Fibroblast of skin of right quadriceps (primary cell): Measurements from ENCODE around the gene CELA2A.
"Not testable (repeated sequence)": the region's sequence is repeated elsewhere in the genome, so short reads cannot be mapped to it uniquely, and the experiment has no call there.

Experiments
- DNase-seq: peaks from one replicate; pipeline ENCODE4 v3.0.0-alpha.2; 2013

The CELA2A gene

DNA sequence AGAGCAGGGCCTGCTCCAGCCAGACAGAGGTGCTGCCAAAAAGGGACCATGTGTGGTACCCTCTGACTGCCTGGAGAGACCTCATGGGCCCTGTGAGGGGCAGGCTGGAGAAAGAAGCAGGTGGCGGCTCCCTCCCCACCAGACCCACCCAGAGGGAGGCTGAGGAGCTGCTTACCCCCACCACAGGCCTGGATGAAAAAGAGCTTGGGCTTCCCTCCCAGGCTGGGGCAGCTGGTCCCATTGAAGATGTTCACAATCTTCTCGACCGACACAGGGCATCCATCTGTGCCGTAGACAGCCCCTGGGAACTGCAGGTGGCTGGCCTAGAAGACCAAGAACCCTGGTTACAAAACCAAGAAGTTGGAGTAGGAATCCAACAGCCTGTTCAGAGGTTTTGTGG lies 47.9 kb downstream of the CELA2A start:
- DNase-seq, result no peak

DNA sequence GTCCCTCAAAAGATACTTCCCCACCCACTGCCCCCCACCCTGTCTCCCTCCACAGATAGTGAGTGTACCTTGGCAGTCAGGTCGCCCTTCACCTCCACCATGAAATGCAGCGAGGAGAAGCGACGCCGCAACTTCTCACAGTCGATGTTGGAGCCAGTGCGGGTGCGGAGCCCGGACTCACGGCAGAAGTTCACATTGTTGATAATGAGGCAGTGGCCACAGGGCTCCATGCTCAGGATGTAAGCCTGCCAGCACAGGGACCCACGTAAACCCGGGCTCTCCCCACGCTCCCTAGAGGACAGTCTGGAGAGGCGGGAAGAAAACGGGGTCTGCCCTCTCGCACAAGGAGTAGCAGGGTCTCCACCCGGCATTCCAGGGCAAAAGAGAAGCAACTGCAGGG lies 50.3 kb downstream of the CELA2A start:
- no peak for DNase-seq

DNA sequence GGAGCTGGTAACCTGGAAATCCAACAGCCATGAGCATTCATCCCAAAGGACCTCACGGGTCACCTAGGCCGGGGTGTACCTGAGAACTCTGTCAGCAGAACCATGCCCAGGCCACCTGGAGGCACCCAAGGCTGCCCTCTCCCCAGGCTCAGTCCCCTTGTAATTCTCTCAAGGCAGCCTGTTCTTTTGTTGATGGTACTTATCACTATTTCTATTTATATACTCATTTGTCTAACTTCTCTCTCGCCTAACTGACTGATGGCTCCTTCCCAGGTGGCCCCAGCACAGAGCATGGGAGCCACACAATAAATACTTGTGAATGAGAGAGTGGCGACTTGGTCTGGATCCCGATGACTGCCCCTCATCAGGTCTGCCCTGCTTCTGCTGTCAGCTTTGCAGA lies 50.7 kb downstream of the CELA2A start:
- no peak for DNase-seq

DNA sequence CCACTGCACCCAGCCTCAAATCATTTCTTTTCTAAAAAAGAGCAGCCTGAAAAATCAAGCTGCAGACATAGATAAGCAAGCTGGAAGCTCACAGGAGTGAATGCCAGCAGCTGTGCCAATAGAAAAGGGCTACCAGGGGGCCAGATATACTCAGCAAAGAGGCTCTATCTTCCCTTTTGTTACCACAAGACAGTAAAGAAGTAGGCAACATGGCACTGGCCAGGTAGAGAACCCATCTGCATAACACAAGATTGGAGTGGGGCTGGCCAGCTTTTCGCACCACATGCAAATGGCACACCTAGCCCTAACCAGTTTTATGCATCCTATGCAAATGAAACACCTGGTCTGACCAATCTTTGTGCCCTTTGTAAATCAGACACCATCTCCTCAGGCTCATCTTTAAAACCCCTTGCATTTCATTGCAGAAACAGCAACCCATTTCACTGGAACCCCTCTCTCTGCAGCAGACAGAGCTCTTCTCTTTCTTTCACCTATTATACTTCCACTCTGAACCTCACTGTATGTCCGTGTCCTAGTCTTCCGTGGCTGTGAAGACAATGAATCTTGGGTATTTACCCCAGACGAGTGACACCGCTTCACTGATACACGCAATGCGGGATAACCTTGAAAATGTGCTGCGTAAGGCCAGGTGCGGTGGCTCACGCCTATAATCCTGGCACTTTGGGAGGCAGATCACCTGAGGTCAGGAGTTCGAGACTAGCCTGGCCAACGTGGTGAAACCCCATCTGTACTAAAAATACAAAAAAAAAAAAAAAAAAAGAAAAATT lies 52.4 kb downstream of the CELA2A start:
- no peak for DNase-seq

DNA sequence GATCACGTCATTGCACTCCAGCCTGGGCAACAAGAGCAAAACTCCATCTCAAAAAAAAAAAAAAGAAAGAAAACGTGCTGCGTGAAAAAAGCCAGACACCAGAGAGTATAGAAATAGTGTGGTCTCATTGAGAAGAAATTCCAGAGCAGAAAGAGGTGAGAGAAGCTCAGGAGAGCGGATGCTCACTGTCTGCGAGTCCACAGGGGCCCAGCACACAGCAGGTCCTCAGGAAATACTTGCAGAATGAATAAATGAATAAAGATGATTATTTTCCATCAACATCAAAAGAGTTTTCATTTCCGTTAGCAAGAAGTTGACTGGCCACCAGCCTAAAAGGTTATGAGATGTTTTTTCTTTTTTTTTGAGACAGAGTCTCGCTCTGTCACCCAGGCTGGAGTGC lies 53.1 kb downstream of the CELA2A start:
- no peak for DNase-seq

DNA sequence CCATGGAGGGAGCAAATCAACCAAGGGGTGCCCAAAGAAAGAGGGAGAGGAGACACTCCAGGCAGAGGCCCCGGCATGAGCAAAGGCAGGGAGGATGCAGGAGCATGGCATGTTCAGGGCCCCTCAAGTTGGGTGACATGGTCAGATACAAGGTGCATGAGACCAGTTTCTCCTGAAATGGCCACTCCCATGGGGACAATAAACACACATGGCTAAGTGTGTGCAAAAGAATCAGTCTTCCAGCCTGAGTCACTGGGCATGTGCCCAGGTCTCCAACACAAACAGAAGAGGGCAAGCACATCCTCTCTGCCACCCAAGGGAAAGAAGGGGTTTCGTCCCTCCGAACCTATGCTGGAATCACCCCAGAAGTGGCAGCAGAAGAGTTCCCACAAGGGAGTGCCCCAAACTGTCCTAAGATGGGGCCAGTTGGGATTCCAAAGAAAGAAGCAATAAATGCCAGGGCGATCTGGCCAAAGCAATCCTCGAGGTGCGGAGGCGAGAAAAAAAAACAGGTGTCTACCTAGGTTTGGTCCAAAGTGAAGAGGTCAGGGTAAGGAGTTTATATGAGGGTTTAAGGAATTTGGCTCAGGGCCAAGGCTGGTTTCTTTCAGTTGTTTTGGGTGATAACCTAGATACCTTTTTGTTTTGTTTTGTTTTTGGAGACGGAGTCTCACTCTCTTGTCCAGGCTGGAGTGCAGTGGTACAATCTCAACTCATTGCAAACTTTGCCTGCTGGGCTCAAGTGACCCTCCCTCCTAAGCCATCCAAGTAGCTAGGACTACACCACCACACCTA lies 54.3 kb downstream of the CELA2A start:
- DNase-seq, result no peak

DNA sequence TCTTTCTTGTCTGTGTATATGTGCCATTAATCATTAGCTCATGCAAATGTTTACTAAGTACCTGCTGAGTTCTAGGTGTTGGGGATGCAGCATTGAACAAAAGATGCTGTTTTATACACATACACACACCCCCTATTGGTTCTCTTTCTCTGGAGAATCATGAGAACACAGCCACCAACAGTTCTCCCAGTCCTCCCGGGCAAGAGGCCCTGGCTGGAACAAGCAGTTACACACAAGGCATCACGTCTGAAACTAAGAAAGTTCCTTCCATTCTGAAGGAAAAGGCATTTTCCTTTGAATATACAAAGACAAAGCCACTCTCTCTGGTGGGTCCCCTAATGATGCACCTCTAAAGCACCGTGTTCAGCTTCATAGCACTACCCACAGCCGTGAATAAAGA lies 56.7 kb downstream of the CELA2A start:
- DNase-seq, result no peak

DNA sequence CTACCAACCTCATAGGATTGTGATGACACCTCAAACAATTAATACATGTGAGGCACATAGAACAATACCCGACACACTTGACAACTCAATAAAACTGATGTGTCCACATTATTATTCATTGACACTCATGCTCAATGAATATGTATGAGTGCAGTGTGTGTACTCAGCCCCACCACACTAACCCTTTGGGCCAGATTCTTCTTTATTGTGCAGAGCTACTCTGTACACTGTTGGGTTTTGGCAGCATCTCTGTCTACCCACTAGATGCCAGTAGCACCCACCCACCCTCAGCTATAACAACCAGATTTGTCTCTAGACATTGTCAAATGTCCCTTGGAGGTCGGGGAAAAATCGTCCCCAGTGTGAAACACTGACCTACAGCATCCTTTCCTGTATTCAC lies 57.4 kb downstream of the CELA2A start:
- no peak for DNase-seq

DNA sequence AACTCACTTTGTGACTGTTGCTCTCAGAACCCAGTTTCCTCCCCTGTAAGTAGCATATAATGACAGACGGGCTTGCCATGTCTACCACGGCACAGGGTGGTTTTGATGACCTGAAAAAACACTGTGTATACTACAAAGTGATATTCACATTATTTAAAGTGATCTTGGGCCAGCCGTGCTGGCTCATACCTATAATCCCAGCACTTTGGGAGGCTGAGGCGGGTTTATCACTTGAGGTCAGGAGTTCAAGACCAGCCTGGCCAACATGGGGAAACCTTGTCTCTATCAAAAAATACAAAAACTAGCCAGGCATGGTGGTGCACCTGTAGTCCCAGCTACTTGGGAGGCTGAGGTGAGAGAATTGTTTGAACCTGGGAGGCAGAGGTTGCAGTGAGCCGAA lies 58.0 kb downstream of the CELA2A start:
- DNase-seq, result not testable (repeated sequence)

DNA sequence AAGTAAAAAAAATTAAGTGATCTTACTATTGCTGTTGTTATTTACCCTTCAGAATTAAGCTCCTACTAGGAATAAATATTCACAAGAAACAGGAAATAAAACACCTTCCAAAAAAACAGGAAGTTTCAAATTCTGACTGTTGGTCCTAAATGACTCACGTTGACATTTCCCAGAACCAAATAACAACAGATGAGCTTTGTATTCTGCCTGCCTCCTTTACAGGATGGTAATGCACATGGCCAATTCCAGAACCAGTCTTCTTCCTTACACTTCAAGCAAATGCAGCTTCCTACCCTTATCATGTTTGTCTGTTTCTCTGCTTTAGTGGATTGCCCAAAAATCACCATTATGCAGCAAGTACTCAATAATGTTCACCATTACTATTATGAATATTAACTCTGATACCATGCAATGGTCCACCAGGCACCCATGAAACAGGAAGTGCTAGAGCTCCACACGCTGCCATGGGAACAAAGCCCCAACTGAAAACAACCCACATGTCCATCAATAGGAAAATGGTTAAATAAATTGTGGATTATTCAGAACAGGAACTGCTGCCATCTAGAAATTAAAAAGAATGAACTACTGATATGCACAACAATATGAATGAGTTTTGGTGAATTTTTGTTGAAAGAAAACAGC lies 58.6 kb downstream of the CELA2A start:
- DNase-seq, result no peak

DNA sequence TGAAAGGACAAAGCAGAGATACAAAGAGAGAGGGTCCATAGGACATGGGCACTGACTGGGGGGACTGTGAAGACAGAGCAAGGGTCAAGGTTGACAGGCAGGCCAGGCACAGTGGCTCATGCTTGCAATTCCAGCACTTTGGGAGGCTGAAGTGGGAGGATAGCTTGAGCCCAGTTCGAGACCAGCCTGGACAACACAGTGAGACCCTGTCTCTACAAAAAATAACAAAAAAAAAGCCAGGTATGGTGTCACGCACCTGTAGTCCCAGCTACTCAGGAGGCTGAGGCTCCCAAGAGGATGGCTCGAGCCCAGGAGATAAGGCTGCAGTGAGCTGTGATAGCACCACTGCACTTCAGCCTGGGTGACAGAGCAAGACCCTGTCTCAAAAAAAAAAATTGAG lies 63.1 kb downstream of the CELA2A start:
- no peak for DNase-seq

DNA sequence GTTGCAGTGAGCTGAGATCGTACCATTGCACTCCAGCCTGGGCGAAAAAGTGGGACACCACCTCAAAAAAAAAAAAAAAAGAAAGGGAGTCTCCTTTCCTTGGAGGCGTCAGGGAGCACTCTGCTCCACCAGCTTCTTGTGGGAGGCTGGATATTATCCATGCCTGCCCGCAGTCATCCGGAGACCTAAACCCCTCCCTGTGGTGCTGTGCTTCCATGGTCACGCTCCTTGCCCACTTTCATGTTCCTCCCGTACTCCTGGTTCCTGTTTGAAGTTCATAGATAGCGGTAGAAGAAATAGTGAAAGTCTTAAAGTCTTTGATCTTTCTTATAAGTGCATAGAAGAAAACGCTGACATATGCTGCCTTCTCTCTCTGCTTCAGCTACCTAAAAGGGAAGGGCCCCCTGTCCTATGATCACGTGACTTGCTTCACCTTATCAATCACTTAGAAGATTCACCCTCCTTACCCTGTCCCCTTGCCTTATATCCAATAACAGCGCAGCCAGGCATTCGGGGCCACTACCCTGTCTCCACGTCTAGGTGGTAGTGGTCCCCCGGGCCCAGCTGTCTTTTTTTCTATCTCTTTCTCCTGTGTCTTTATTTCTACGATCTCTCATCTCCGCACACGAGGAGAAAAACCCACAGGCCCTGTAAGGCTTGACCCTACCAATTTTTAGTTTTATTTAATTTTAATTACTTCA lies 64.8 kb downstream of the CELA2A start:
- DNase-seq, result not testable (repeated sequence)
